IPS-18c (cell line): Measurements from ENCODE around the gene CR1L.
A peak's percentile ranks its signal among the peaks of the same experiment; 100 is the strongest.
"Not testable (repeated sequence)": the region's sequence is repeated elsewhere in the genome, so short reads cannot be mapped to it uniquely, and the experiment has no call there.

Source experiments
- H3K4me3 ChIP-seq: 2 replicates; pipeline ENCODE4 v1.7.0; 2013; ENCODE audit warnings: low read depth, mild to moderate bottlenecking, low read length, moderate library complexity; ENCODE audit not compliant: insufficient read depth
- H3K9me3 ChIP-seq: one replicate; pipeline ENCODE4 v1.6.1; 2013; ENCODE audit warnings: mild to moderate bottlenecking, low read length, moderate library complexity; ENCODE audit not compliant: control insufficient read depth, insufficient read depth

The CR1L gene

DNA sequence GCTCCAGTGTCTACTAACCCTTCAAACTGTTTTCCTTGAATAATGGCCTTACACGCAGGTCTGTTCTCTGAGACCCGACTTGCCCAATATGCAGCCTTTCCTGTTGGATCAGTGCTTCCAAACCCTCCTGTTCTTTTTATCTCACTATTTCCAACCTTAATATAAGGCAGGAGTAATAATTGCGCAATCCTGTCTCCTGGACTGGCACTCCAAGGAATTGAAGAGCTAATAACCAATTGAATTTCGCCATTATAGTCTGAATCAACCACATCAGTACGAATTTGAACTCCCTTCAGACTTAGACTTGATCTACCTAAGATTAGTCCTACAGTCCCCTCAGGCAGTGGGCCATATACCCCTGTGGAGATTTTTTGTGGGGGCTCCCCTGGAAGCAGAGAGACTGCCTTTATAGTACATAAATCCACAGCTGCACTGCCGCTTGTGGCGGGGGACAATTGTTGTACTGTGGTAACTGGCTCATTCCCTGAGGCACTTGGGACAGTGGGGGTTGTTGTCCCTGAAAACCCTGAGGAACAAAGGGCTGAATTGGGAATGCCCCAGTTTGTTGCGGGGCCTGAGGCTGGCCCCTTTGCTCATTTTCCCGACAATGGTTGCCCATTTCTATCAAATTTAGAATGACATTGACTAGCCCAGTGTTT lies 6.3 kb upstream of the CR1L start:
- H3K4me3 ChIP-seq, H3K9me3 ChIP-seq: not testable (repeated sequence)

DNA sequence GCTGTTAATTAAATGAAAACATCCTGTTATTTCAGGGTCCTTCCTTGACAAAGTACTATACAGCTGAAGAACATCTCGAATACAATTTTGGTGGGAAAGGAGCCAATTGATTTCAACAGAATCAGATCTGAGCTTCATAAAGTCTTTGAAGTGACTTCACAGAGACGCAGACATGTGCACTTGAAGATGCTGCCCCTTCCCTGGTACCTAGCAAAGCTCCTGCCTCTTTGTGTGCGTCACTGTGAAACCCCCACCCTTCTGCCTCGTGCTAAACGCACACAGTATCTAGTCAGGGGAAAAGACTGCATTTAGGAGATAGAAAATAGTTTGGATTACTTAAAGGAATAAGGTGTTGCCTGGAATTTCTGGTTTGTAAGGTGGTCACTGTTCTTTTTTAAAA lies 5.6 kb upstream of the CR1L start:
- H3K4me3 ChIP-seq, H3K9me3 ChIP-seq: not testable (repeated sequence)

DNA sequence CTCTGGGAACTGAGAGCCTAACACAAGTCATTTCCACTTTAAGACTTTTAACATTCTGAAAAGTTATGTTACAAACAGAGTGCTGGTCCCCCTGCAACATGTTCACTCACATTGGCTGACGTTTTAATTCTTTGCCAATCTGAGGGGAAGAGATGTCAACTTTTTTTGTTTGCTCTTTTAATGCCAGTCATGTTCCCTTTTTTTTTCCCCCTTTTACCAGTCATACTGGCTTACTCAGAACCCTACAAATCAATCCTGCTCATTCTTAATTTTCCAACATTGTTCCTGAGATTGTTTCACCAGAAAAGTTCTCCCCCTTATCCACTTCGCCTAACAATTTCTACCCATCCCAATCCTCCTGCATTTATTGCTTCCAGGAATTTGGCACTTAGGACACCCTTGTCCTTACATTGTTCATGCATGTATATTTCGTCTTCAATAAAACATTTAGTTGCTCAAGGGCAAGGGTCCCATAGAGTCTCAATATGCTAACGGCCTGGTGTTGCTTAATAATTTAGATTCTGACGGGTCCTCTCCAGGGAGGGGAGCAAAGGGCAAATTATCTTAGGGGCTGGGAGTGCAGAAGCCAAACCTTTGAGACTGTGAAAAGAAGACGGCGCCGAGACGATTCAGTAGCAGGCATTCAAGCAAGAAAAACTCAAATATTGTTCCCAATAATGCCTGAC lies 624 bp upstream of the CR1L start:
- no peak overlapping the region for H3K4me3 ChIP-seq

DNA sequence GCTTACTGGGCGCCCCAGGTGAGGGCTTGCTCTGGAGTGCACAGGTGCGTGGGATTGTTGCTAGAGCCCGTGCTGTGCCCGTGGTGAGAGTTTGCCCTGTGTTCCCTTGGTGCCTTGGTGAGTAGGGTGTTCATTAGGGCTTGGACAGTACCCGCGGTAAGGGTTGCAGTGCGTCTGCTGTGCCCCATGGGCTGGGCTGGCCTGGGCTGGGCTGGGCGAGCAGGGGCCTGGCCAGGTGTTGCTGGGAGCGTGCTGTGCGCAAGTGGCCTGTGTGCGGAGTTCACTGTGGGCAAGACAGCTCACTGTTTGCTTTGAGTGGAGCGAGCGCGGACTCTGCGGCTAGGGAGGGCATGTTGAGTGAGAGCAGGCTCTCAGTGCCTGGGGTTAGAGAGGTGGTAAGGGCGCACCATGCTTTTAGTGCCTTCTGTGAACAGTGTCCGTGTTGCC lies 725 bp downstream of the CR1L start:
- Histone ChIP-seq H3K9me3 (no peaks in the 10 kb centered on the region), H3K4me3 (peak overlapping the region; percentile 43; the same call in 1 of the 2 replicates)

More for the DNA sequence above, 624 bp upstream of the CR1L start:
- H3K9me3 ChIP-seq = no peaks in the 10 kb centered on the region

DNA sequence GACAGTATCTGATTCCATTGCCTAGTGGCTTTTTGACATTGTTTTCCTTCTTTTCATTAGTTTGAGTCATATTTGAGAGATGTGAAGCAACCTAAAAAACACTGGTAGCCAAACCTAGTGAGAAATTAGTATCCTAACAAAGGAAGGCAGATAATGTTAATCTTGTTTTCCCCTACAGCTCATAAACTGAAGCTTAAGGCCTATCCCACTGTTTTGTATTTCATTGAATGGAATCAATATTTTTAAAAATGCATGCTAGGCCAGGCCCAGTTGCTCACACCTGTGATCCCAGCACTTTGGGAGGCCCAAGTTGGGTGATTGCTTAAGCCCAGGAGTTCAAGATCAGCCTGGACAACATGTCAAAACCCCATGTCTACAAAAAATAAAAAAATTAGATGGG lies 1.2 kb downstream of the CR1L start:
- Histone ChIP-seq H3K9me3 (no peaks in the 10 kb centered on the region), H3K4me3 (no peak overlapping the region)

DNA sequence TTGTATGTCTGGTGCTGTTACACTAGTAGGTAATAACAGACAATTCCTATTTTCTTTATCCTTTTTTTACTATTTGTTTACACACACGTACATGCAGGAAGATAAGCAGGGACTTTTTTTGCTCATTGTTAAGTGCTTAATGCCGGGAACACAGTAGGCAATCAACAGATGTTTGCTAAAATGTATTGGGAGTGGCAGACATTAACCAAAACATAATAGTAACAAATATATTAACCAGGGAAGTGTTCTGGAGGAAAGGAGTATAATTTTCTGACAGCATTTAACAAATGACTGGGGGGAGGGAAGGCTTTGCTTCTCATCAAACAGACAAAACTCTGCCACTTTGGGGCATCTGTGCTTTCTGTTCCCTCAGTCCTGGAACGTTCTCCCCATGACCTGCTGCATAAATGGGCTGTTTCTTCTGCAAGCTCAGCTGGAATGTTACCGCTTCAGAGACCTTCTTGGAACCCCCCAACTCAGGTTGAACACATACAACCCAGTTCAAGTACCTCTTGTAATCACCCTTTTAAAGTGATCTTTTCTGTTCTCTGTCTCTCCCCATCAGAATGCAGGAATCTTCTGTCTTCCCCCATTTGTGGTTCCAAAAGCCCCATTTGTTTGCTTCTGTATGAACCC lies 2.1 kb downstream of the CR1L start:
- Histone ChIP-seq H3K4me3 (no peak overlapping the region), H3K9me3 (no peaks in the 10 kb centered on the region)

DNA sequence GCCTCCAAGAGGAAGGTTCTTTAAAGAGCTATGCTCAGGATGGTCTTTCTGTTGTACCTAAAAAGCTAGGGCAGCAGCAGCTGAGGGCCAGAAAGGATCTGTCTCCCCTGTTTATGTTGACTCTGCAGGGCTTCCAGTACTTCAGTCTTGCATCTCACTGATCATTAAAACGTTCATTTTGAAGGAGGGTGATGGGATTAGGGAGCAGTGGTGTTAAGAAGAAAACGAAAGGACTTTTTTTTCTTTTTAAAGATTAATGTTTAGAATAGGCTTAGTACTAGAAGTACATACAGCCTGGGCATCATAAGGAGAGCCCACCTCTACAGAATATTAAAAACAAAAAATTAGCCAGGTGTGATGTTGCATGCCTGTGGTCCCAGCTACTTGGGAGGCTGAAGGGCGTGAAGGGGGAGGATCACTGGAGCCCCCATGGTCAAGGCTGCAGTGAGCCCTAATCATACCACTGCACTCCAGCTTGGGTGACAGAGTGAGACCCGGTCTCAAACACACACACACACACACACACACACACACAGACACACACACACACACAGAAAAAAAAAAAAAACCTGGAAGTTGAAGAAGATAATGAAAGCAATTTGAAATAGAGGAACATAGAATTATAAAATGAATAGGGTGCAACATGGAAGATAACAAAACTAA lies 2.9 kb downstream of the CR1L start:
- Histone ChIP-seq H3K4me3 (no peak overlapping the region), H3K9me3 (no peaks in the 10 kb centered on the region)

DNA sequence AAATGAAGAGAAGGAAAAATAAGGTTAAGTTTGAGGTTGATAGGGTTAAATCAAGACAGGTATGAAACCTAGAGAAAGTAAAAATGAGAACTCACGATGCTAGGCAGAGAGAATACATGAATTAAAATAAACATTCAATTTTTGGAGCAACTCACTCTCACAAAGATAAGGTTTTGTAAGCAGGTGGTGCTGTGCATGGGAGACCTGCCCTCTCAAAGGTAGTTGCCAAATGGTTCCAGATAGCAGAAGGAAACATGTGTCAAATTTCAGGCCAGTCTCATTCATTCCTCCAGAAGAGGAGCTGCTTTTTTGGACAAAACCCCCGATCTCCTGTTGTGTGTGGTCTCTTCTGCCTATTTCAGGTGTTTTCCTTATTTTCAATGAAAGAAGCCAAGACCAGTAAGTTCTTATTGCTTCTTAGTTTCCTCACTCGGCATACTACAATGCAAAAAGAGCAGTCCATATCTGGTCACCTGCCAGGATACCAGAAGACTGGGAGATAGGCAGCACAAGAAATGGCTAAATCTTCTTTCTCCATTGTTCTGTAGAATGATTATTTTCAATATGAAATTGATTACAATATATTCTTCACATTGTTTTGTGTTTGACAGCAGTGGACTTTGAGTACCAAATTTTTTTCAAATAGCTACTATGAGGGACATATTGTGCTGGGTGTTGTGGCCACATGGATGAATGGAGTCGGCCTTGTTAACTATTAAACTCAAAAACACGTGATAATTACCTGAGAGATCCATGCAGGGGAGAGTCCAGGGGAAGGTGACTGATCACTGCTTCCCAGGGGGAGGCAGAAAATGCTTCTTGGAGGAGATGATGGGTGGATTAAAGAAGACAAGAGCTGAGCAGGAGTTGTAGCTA lies 3.6 kb downstream of the CR1L start:
- H3K9me3 ChIP-seq = no peaks in the 10 kb centered on the region
- no peak overlapping the region for H3K4me3 ChIP-seq

DNA sequence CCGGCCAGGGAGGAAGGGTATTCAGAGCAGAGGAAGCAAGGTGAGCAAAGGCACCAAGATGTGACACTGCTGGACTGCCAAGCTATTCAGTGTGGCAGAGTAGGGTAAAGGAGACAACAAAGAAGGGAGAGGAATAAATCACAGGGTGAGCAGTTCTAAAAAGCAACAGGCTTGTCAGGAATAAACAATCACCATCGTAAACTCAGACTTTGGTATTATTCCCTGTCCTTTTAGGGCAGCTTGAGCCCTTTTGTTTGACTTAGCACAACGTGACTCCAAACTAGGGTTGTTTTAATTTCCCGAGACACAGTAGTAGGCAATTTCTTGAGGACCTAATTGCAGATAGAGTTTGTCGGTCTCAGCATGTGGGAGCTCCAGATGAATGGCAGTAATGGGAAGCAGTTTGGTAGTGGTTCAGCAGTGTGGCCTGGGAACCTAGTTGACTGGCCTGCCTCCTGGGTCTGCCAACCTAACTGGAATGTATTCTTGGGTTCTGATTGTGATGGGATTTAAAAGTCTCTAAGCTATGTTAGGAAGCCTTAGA lies 4.3 kb downstream of the CR1L start:
- Histone ChIP-seq H3K4me3 (no peak overlapping the region), H3K9me3 (no peaks in the 10 kb centered on the region)

DNA sequence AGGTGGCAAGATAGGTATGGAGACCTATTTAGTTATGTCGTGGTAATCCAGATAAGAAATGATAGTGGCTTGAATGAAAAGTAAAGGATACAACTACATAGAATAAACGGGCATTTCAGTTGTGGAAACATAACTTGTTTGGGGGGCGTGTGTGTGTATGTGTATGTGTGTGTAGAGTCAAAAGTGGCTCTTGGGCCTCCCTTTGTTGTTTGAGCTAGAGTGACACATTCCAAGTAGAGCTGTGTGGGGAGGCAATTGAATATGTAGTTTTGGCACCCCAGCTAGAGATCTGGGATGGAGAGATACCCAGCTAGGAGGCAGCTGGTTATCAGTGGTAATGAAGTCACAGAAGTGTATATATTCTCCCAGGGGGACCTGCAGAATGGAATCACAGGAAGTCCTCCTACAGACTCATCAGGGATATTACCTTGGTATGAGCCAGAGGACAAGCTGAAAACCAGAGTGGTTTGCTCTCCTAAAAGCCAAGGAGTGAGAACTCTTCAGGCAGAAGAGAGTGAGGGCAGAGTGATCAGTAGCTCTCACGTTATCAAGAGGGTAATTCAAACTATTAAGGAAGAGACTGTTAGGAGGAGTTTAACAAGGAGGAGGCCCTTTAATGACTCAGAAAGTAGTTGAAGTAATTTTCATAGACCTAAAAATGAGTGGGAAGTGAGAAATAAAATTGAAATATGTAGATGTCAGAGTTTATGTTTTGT lies 5.1 kb downstream of the CR1L start:
- Histone ChIP-seq H3K4me3 (no peak overlapping the region), H3K9me3 (no peaks in the 10 kb centered on the region)

DNA sequence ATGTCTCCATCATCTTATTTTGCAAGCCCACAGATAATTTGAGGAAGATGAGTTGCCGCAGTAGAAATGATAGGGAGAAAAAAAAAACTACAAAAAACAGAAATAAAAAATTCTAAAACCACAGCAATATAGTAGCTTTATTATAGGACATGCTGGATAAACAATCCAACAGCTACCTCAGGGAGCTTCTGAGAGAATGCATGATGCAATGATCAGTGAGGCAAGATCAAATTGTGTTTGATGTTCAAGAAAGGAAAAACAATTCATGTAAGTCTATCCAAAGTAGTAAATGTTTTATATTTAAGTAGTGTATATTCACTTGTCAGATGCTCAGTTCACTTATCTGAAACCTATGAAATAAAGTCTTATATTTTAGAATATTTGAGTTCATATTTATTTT lies 6.7 kb downstream of the CR1L start:
- Histone ChIP-seq H3K9me3 (no peaks in the 10 kb centered on the region), H3K4me3 (no peak overlapping the region)

DNA sequence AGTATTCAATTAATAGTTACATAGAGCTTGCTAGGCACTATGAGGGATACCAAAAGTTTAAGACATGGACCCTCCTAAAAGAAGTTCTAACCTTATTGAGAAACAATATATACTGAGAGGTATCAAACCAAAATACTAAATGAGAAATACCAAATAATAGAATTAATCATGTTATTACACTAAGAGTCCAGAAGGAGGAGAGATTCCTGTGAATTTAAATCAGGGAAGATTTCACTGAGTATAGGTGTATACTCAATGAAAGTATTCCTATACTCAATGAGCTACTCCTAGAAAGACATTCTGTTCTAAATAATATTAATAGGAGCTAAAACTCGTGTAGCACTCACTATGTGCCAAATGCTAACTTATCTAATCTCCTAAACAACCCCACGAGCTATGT lies 9.4 kb downstream of the CR1L start:
- Histone ChIP-seq H3K4me3 (no peak overlapping the region), H3K9me3 (peaks cover 2% of the 10 kb centered on the region)

DNA sequence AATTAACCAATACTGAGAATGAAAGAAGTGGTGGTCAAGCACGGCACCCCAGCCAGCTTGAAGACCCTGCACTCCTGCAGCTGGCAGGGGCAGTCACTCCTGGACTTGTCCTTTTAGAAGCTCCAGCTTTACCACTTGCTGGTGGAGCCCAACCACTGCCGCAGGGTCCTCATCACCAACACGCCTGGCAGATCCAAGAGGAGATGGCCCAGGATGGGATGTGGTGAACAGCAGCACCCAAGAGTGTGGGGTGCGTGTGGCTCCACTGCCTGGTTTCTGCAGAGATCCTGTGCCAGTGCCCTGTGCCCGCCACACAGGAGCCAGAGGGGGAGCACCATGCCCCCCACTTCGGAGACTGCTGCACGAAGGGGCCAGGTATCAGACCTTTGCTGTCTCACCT lies 13.5 kb downstream of the CR1L start:
- peaks cover 4% of the 10 kb centered on the region for H3K9me3 ChIP-seq

DNA sequence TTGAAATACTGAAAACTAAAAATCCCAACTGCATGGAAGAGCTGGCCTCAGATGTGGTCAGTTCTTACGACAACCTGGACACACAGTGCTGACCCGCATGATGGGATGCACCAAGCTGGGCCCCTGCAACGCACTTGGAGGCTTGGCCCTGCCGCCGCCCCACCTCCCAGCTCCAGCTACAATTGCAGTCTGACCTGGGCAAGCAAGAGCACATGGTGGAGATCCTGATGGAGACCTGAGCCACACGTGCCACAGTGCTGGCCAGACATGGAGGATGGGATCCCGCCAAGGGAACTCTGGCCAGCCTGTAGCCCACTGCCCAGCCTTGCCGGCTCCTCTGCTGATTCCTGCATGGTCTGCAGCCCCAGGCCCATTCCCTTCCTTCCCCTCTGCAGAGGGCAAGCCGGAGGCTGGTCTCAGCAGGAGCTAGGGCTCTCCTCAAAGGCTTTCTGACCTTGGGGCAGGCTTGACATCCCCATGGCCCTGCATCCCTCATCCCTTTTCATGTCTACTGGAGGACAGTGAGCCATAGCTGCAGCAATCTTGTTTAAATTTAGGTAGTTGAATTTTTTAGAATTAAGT lies 14.1 kb downstream of the CR1L start:
- peaks cover 8% of the 10 kb centered on the region for H3K9me3 ChIP-seq
- H3K4me3 ChIP-seq = no peak overlapping the region

More for the DNA sequence above, 13.5 kb downstream of the CR1L start:
- no peak overlapping the region for H3K4me3 ChIP-seq

DNA sequence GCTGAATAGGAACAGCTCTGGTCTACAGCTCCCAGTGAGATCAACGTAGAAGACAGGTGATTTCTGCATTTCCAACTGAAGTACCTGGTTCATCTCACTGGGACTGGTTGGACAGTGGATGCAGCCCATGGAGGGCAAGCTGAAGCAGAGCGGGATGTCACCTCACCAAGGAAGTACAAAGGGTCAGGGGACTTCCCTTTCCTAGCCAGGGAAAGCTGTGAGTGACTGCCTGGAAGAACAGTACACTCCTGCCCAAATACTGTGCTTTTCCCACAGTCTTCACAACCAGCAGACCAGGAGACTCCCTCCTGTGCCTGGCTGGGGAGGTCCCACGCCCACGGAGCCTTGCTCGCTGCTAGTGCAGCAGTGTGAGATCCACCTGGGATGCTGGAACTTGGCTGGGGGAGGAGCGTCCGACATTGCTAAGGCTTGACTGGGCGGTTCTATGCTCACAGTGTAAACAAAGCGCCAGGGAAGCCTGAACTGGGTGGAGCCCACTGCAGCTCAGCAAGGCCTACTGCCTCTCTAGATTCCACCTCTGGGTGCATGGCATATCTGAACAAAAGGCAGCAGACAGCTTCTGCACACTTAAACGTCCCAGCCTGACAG lies 14.7 kb downstream of the CR1L start:
- Histone ChIP-seq H3K9me3 (peaks cover 8% of the 10 kb centered on the region), H3K4me3 (no peak overlapping the region)

DNA sequence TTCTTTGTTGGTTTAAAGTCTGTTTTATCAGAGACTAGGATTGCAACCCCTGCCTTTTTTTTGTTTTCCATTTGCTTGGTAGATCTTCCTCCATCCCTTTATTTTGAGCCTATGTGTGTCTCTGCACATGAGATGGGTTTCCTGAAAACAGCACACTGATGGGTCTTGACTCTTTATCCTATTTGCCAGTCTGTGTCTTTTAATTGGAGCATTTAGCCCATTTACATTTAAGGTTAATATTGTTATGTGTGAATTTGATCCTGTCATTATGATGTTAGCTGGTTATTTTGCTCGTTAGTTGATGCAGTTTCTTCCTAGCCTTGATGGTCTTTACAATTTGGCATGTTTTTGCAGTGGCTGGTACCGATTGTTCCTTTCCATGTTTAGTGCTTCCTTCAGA lies 16.5 kb downstream of the CR1L start:
- not testable (repeated sequence) for H3K9me3 ChIP-seq, H3K4me3 ChIP-seq
